Breast epithelium (tissue), 4 donors: ENCODE measurements around the gene SYN1. TPM values are rescaled to one million over a fixed set of nuclear protein-coding genes. Genes with fewer than 3 reads are reported as not detected.

Experiments
- DNase-seq, 2 donors: peaks; one replicate each; pipeline ENCODE4 v3.0.0-alpha.2; 2019; ENCODE audit warnings: low spot score in 2 of 2
- H3K27ac ChIP-seq, 2 donors: fragments of 200-600 bp; sonication (generic) in 1 of 2; one replicate each; pipeline ENCODE4 v1.5.1; 2016 to 2019; ENCODE audit warnings: mild to moderate bottlenecking in 1 of 2
- H3K27me3 ChIP-seq, 2 donors: fragments of 200-600 bp; sonication (generic) in 1 of 2; one replicate each; pipeline versions ENCODE4 v1.5.1 to v1.6.0; 2017 to 2019; ENCODE audit warnings: control low read depth in 1 of 2, mild to moderate bottlenecking in 1 of 2
- H3K36me3 ChIP-seq: fragments of 200-600 bp; one replicate; pipeline ENCODE4 v1.5.1; 2019
- H3K4me1 ChIP-seq, 2 donors: fragments of 200-600 bp; sonication (generic); one replicate each; pipeline ENCODE4 v1.5.1; 2016 to 2019; ENCODE audit warnings: control low read depth in 1 of 2
- H3K4me3 ChIP-seq, 3 donors: fragments of 200-600 bp; sonication (generic); 1 replicate in 2 of 3; 2 replicates in 1 of 3; pipeline ENCODE4 v1.5.1; 2016 to 2019; ENCODE audit warnings: mild to moderate bottlenecking in 3 of 3, moderate library complexity in 2 of 3
- H3K9me3 ChIP-seq, 2 donors: fragments of 200-600 bp; sonication (generic) in 1 of 2; one replicate each; pipeline ENCODE4 v1.5.1; 2016 to 2019; ENCODE audit warnings: control low read depth in 1 of 2
- POLR2A ChIP-seq: fragments of 450-650 bp; IDR thresholded peaks from one replicate; pipeline ENCODE4 v1.6.1; 2016; ENCODE audit warnings: antibody characterized with exemption, mild to moderate bottlenecking, moderate library complexity
- POLR2AphosphoS5 ChIP-seq, 3 donors: sonication (generic); formaldehyde crosslinking; IDR thresholded peaks; one replicate each; pipeline ENCODE4 v1.6.1; 2017; ENCODE audit warnings: antibody characterized with exemption in 3 of 3
- intact Hi-C: fragments of 100-400 bp; cut with DNase I; formaldehyde crosslinking; loops from one replicate; pipeline ENCODE4 v1.15.1; 2023; ENCODE audit warnings: low total_unique reads
- total RNA-seq, 3 donors: library from RNA; depleted of rRNA; stranded (reverse); fragments of >200 nt; gene quantifications; one replicate each; pipeline ENCODE4 v1.1.0, GENCODE V29; 2016
- TF ChIP-seq, protein P1 (sequence below), 3 donors: fragments of 450-650 bp; IDR thresholded peaks; one replicate each; pipeline ENCODE4 v1.5.1; 2016 to 2017; ENCODE audit warnings: antibody characterized with exemption in 3 of 3, mild to moderate bottlenecking in 3 of 3, moderate library complexity in 3 of 3

SYN1 gene
- total RNA-seq, 3 donors from 2014 or later, result not detected

DNA sequence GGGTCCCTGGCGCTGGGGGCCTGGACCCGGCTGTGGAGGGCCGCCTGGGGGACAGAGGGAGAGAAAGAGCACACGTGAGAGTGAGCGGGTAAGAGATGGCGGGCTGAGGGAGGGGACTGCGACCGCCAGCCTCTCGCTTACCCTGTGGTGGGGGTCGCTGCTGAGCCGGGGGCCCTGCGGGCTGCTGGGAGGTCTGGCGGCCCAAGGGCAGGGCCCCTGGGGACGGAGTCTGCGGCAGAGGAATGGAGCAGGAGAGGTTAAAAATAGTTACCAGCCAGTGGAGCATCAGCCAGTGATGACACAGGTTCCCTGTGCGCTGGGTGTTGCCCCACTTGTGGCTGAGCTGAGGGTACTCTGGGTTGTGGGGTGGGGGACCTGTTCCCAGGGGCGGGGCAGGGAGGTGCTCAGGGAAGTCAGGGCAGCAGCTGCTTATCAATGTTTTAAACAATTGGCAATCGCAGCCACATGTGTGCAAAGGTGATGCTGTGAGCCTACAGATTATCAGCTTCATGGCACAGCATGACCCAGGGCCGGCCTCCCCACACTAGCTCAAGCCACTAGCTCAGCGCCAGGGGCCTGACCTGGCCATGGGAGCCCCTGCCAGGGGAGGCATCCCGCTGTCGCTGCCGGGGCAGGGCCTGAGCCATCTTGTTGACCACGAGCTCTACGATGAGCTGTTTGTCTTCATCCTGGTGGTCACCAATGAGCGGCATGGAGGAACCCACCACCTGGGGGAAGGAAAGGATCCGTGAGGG is 44.9 kb downstream of the SYN1 start:
- TF ChIP-seq POLR2A, result no peak
- TF ChIP-seq POLR2AphosphoS5 (IDR thresholded peaks at IDR 0.05), result no peak
- TF ChIP-seq, protein P1, sequence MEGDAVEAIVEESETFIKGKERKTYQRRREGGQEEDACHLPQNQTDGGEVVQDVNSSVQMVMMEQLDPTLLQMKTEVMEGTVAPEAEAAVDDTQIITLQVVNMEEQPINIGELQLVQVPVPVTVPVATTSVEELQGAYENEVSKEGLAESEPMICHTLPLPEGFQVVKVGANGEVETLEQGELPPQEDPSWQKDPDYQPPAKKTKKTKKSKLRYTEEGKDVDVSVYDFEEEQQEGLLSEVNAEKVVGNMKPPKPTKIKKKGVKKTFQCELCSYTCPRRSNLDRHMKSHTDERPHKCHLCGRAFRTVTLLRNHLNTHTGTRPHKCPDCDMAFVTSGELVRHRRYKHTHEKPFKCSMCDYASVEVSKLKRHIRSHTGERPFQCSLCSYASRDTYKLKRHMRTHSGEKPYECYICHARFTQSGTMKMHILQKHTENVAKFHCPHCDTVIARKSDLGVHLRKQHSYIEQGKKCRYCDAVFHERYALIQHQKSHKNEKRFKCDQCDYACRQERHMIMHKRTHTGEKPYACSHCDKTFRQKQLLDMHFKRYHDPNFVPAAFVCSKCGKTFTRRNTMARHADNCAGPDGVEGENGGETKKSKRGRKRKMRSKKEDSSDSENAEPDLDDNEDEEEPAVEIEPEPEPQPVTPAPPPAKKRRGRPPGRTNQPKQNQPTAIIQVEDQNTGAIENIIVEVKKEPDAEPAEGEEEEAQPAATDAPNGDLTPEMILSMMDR (IDR thresholded peaks at IDR 0.05), result no peak
- Histone ChIP-seq H3K4me1 (no peaks in the 10 kb centered on the region), H3K36me3 (peaks cover 3% of the 10 kb centered on the region), H3K9me3 (no peaks in the 10 kb centered on the region), H3K27me3 (peaks cover 0 to 59% of the 10 kb centered on the region in 2 donors), H3K4me3 (peak overlapping the region; percentile 22 to 59 (median 37)), H3K27ac (peak overlapping the region; percentile 69 to 89)
- intact Hi-C loops, result loop anchor here (5.0 to 10.0 kb wide), 2 partner anchors 50 to 1398 kb away; partner anchors contain the start of genes CFP and KCND1
- no peak for DNase-seq

DNA sequence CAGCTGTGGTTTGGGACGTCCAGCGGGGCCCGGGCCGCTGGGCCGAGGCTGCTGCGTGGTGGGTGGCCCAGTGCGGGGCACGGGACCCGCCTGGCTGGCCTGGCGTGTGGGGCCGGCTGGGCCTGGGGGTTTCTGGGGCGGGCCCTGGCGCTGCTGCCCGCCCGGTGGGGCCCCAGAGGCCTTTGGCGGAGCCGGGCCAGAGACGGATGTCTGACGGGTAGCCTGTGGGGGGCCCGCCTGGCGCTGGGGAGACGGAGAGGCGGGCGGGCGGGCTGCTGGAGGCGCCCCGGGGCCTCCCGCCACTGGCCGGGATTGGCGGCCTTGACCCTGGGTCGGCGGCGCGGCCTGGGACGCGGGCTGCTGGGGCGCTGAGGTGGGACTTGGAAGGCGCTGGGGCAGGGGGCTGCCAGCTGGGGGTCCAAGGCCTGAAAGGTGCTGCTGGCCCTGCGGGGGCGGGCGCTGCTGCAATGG is 45.5 kb downstream of the SYN1 start:
- DNase-seq, result no peak
- peaks cover 0 to 63% of the 10 kb centered on the region in 2 donors for H3K27me3 ChIP-seq
- no peaks in the 10 kb centered on the region for H3K4me1 ChIP-seq
- H3K36me3 ChIP-seq, result peaks cover 5% of the 10 kb centered on the region
- H3K9me3 ChIP-seq, result no peaks in the 10 kb centered on the region
- intact Hi-C loops, result loop anchor here (5.0 to 10.0 kb wide), 2 partner anchors 51 to 1398 kb away; partner anchors contain the start of genes CFP and KCND1
- peak overlapping the region; percentile 22 to 59 (median 37) for H3K4me3 ChIP-seq
- H3K27ac ChIP-seq, result peak overlapping the region; percentile 69 to 89
- no peak for TF ChIP-seq POLR2A
- TF ChIP-seq, protein P1 (IDR thresholded peaks at IDR 0.05), result no peak

DNA sequence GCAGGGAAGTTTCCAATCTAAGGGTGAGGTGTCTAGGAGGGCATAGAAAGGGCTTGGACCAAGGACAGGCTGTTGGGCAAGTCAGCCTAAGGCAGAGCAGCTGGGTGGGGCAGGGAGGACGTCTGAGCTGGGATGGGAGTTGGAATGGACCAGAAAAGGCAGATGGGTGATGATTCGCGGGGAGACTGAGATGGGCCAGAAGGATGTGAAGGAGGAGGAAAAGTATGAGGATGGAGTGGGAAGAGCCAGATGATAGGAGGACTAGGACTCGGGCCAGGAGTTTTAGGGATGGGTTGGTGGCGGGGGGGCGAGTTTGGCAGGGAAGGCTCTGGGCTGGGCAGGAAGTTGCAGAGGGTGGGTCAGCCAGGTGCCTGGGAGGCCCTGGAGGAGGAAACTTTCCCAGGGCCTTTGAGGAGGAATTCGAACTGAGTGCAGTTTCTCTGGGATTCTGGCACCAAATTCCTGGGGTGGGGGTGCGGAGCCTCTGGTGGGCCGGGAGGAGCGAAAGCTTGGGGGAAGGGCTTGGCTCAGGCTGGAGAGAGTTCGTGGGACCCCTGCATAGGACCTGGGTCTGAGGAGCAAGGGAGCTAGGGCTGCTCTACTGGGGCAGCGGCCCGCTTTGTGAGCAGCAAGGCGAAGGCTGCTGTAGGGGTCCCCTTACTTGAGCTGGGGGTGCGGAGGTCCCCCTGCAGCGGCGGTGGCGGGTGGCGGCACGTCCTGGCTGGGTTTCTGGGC is 46.1 kb downstream of the SYN1 start:
- Histone ChIP-seq H3K36me3 (peaks cover 5% of the 10 kb centered on the region), H3K27me3 (peaks cover 0 to 60% of the 10 kb centered on the region in 2 donors), H3K9me3 (no peaks in the 10 kb centered on the region), H3K4me3 (peak overlapping the region; percentile 22 to 59 (median 37)), H3K27ac (peak overlapping the region; percentile 69 to 89), H3K4me1 (no peaks in the 10 kb centered on the region)
- DNase-seq, result no peak
- TF ChIP-seq POLR2A, result no peak
- TF ChIP-seq, protein P1 (IDR thresholded peaks at IDR 0.05), result no peak
- no peak for TF ChIP-seq POLR2AphosphoS5 (IDR thresholded peaks at IDR 0.05)
- intact Hi-C loops, result loop anchor here (5.0 to 10.0 kb wide), 2 partner anchors 51 to 1399 kb away; partner anchors contain the start of genes CFP and KCND1

DNA sequence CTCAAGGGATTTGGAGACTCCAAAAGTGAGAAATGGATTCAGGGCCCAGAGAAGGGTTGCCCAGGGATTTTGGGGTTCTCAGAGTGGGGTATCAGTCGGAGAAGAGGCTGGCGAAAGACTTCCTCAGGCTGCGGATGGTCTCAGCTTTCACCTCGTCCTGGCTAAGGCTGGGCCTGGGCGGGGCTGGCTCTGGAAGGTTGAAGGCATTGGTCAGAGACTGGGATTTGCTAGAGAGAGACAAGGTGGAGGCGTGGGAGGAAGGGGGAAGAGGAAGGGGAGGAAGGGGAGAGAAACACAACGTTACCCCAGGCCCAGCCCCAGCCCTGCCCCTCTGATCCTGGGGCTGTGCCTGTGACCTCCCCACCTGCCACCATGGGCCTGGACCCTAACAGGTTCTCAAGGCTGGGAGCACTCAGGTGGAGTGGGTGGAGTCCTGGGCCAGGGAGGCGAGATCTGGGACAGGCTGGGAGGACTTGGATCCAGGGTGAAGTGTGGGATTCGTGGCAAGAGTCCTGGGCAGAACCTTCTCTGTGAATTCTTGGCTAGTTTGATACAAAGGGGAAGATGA is 46.8 kb downstream of the SYN1 start:
- Histone ChIP-seq H3K4me3 (no peak overlapping the region), H3K9me3 (no peaks in the 10 kb centered on the region), H3K4me1 (no peaks in the 10 kb centered on the region), H3K27me3 (peaks cover 0 to 53% of the 10 kb centered on the region in 2 donors), H3K36me3 (peaks cover 5% of the 10 kb centered on the region), H3K27ac (peak overlapping the region in 1 of 2 donors; percentile 74)
- DNase-seq, result no peak
- intact Hi-C loops, result loop anchor here (5.0 to 10.0 kb wide), 2 partner anchors 52 to 1399 kb away; partner anchors contain the start of genes CFP and KCND1
- TF ChIP-seq POLR2A, result no peak
- TF ChIP-seq, protein P1 (IDR thresholded peaks at IDR 0.05), result no peak
- TF ChIP-seq POLR2AphosphoS5 (IDR thresholded peaks at IDR 0.05), result no peak
